ENCODE measurements around the gene CADPS2. TPM values are rescaled to one million over a fixed set of nuclear protein-coding genes. Genes with fewer than 3 reads are reported as not detected.

Gene CADPS2
- total RNA-seq, 1 donor from 2014 or later, result 12.5 TPM

DNA sequence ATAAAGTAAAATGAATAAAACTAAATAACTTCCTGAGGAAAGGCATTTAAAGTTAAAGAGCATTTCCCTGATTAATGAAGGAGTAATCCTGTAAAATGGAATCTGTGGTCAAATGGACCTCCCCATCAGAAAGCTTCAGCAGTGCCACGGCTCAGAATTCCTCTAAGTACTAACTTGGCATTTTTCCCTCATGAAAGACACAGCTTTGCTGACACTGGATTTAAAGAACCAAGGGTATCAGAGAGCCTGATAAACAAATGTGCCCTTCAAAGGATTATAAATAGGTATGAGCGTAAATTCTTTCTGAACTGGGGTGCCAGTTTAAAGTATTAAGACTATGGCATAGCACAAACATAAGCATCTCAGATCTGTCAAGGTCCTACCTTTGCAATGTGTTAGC lies 159.4 kb downstream of the CADPS2 start:
- Histone ChIP-seq H3K9me3 (ENCODE audit: control insufficient read depth in 3 of 3, low read length in 3 of 3) (no peaks in the 10 kb centered on the region), H3K4me3 (ENCODE audit: low read length in 3 of 3) (no peak overlapping the region), H3K9ac (ENCODE audit: low read depth in 1 of 3, low read length in 3 of 3) (no peak overlapping the region), H3K36me3 (ENCODE audit: control insufficient read depth in 3 of 3, insufficient read depth in 3 of 3, low read length in 3 of 3) (no peaks in the 10 kb centered on the region), H3K27me3 (ENCODE audit: control insufficient read depth in 3 of 3, insufficient read depth in 3 of 3, low read length in 3 of 3) (no peaks in the 10 kb centered on the region), H3K27ac (ENCODE audit: low read depth, low read length) (no peak overlapping the region), H3K4me1 (ENCODE audit: control insufficient read depth in 3 of 3, insufficient read depth in 3 of 3, low read length in 3 of 3) (no peaks in the 10 kb centered on the region)

DNA sequence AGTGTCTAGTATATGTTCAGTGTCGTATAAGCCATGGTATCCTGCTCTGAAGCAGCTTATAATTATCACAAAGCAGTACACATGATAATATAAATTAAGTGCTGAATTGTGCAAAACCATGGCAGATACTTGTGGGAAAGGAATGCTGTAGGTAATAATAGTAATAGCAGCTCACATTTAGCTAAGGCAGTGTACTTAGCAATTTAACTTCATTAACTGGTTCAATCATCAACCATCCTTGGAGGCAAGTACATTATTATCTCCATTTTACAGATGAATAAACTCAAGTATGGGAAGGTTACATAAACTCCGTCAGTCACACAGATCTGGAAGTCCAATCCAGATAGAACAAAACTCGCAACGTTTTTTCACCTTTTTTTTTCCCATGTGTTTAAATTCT lies 161.9 kb downstream of the CADPS2 start:
- no peaks in the 10 kb centered on the region for H3K36me3 ChIP-seq (ENCODE audit: control insufficient read depth in 3 of 3, insufficient read depth in 3 of 3, low read length in 3 of 3)
- H3K4me1 ChIP-seq (ENCODE audit: control insufficient read depth in 3 of 3, insufficient read depth in 3 of 3, low read length in 3 of 3), result no peaks in the 10 kb centered on the region
- H3K9me3 ChIP-seq (ENCODE audit: control insufficient read depth in 3 of 3, low read length in 3 of 3), result no peaks in the 10 kb centered on the region
- H3K27me3 ChIP-seq (ENCODE audit: control insufficient read depth in 3 of 3, insufficient read depth in 3 of 3, low read length in 3 of 3), result no peaks in the 10 kb centered on the region
- H3K9ac ChIP-seq (ENCODE audit: low read depth in 1 of 3, low read length in 3 of 3), result no peak overlapping the region
- H3K4me3 ChIP-seq (ENCODE audit: low read length in 3 of 3), result no peak overlapping the region
- no peak overlapping the region for H3K27ac ChIP-seq (ENCODE audit: low read depth, low read length)

GRCh38 chr7:122719010-122719578 lies 167.2 kb downstream of the CADPS2 start:
- Histone ChIP-seq H3K27ac (ENCODE audit: low read depth, low read length) (no peak overlapping the region), H3K4me3 (ENCODE audit: low read length in 3 of 3) (no peak overlapping the region), H3K9me3 (ENCODE audit: control insufficient read depth in 3 of 3, low read length in 3 of 3) (no peaks in the 10 kb centered on the region), H3K27me3 (ENCODE audit: control insufficient read depth in 3 of 3, insufficient read depth in 3 of 3, low read length in 3 of 3) (no peaks in the 10 kb centered on the region), H3K36me3 (ENCODE audit: control insufficient read depth in 3 of 3, insufficient read depth in 3 of 3, low read length in 3 of 3) (no peaks in the 10 kb centered on the region), H3K4me1 (ENCODE audit: control insufficient read depth in 3 of 3, insufficient read depth in 3 of 3, low read length in 3 of 3) (no peaks in the 10 kb centered on the region), H3K9ac (ENCODE audit: low read depth in 1 of 3, low read length in 3 of 3) (no peak overlapping the region)

DNA sequence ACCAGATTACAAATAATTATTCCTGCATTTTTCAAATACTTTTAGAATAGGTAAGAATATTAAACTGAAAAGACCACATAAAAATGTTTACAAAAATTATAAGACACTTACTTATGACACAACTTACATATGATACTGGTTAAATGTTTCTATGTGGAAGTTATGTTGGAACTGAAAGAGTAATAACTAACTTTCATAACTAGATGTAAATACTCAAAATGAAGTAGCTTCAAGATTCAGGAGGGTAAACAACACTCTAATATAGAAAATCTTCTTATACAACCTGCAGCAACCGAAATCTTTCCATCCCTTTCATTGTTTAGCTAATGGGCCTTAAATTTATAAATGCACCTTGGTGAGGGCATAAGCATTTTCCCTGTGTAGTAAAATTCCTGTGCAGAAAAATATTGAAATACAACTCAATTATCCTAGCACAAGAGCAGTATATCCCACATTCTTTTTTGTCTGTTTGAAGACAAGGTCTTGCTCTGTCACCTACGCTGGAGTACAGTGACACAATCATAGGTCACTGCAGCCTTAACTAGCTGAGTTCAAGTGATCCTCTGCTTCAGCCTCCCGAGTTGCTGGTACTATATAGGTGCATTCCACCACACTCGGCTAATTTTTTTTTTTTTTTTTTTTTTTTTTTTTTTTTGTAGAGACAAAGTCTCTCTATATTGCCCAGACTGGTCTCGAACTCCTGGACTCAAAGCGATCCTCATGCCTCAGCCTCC lies 168.7 kb downstream of the CADPS2 start:
- Histone ChIP-seq H3K36me3 (ENCODE audit: control insufficient read depth in 3 of 3, insufficient read depth in 3 of 3, low read length in 3 of 3) (no peaks in the 10 kb centered on the region), H3K9me3 (ENCODE audit: control insufficient read depth in 3 of 3, low read length in 3 of 3) (no peaks in the 10 kb centered on the region), H3K9ac (ENCODE audit: low read depth in 1 of 3, low read length in 3 of 3) (no peak overlapping the region), H3K4me3 (ENCODE audit: low read length in 3 of 3) (no peak overlapping the region), H3K27ac (ENCODE audit: low read depth, low read length) (no peak overlapping the region), H3K27me3 (ENCODE audit: control insufficient read depth in 3 of 3, insufficient read depth in 3 of 3, low read length in 3 of 3) (no peaks in the 10 kb centered on the region), H3K4me1 (ENCODE audit: control insufficient read depth in 3 of 3, insufficient read depth in 3 of 3, low read length in 3 of 3) (no peaks in the 10 kb centered on the region)

DNA sequence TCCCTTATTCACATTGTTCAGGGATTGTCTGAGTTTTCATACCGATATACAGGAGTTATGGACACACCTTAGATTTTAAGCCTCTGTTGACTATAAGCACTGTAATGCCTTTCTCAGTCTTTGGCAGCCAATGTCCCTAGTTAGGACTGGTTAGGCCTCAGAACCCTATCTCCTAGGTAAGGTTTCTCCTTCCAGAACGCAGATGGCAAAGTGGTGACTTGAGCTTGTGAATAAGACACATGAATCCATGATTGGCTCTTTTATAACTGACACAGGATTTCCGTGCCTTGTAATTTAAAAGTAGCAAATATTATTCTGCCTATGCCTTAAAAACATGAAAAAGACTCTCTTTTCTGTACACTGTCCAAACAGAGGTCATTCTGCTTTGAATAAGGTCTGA lies 171.1 kb downstream of the CADPS2 start:
- Histone ChIP-seq H3K27ac (ENCODE audit: low read depth, low read length) (no peak overlapping the region), H3K27me3 (ENCODE audit: control insufficient read depth in 3 of 3, insufficient read depth in 3 of 3, low read length in 3 of 3) (no peaks in the 10 kb centered on the region), H3K36me3 (ENCODE audit: control insufficient read depth in 3 of 3, insufficient read depth in 3 of 3, low read length in 3 of 3) (no peaks in the 10 kb centered on the region), H3K4me1 (ENCODE audit: control insufficient read depth in 3 of 3, insufficient read depth in 3 of 3, low read length in 3 of 3) (no peaks in the 10 kb centered on the region), H3K9me3 (ENCODE audit: control insufficient read depth in 3 of 3, low read length in 3 of 3) (no peaks in the 10 kb centered on the region), H3K9ac (ENCODE audit: low read depth in 1 of 3, low read length in 3 of 3) (no peak overlapping the region), H3K4me3 (ENCODE audit: low read length in 3 of 3) (no peak overlapping the region)

DNA sequence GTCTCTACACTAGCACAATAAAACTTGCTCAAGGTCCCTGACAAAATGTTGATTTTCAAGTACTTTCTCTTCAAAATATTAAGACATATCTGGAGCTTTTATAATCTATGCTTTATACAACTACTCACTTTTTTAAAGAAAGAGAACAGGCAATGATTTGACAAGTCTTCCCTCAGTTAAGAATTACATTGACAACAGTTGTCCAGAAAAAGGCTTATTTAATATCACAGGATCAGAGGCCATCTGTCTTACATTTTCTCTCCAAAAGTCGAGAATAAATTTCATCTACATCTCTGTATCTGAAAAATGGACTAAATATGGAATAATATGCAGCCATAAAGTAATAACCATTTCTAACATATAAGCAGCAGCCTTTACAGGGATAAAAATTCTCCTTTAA lies 175.3 kb downstream of the CADPS2 start:
- no peak overlapping the region for H3K9ac ChIP-seq (ENCODE audit: low read depth in 1 of 3, low read length in 3 of 3)
- no peaks in the 10 kb centered on the region for H3K9me3 ChIP-seq (ENCODE audit: control insufficient read depth in 3 of 3, low read length in 3 of 3)
- H3K27me3 ChIP-seq (ENCODE audit: control insufficient read depth in 3 of 3, insufficient read depth in 3 of 3, low read length in 3 of 3), result no peaks in the 10 kb centered on the region
- no peaks in the 10 kb centered on the region for H3K36me3 ChIP-seq (ENCODE audit: control insufficient read depth in 3 of 3, insufficient read depth in 3 of 3, low read length in 3 of 3)
- no peak overlapping the region for H3K27ac ChIP-seq (ENCODE audit: low read depth, low read length)
- no peak overlapping the region for H3K4me3 ChIP-seq (ENCODE audit: low read length in 3 of 3)
- no peaks in the 10 kb centered on the region for H3K4me1 ChIP-seq (ENCODE audit: control insufficient read depth in 3 of 3, insufficient read depth in 3 of 3, low read length in 3 of 3)

DNA sequence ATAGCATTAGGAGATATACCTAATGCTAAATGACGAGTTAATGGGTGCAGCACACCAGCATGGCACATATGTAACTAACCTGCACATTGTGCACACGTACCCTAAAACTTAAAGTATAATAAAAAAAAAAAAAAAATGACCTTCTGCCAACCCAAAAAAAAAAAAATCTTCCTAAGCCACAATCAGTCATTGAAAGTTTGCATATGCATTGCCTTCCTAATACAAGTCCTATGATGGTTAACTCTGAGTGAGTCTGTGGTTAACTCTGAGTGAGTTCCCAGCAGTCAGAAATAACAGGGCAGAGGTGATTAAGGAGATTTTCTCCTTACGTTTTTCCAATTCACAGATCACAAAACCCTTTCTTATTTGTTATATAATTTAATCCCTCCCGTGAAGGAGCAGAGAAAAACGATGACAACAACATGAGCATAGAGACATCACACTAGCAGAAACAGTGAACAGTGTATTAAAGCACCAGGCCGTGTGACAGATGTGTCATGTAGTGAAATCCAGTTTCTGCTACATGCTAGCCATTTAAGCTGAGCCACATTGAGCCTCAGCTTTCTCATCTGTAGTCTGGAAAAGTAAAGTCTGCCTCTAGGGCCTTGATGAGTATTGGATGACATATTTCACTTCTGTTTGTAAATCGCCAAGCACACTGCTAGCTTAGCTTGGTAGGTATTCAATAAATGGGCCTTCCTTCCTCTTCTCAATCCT lies 176.2 kb downstream of the CADPS2 start:
- Histone ChIP-seq H3K4me1 (ENCODE audit: control insufficient read depth in 3 of 3, insufficient read depth in 3 of 3, low read length in 3 of 3) (no peaks in the 10 kb centered on the region), H3K36me3 (ENCODE audit: control insufficient read depth in 3 of 3, insufficient read depth in 3 of 3, low read length in 3 of 3) (no peaks in the 10 kb centered on the region), H3K9ac (ENCODE audit: low read depth in 1 of 3, low read length in 3 of 3) (no peak overlapping the region), H3K27ac (ENCODE audit: low read depth, low read length) (no peak overlapping the region), H3K27me3 (ENCODE audit: control insufficient read depth in 3 of 3, insufficient read depth in 3 of 3, low read length in 3 of 3) (no peaks in the 10 kb centered on the region), H3K4me3 (ENCODE audit: low read length in 3 of 3) (no peak overlapping the region), H3K9me3 (ENCODE audit: control insufficient read depth in 3 of 3, low read length in 3 of 3) (no peaks in the 10 kb centered on the region)

DNA sequence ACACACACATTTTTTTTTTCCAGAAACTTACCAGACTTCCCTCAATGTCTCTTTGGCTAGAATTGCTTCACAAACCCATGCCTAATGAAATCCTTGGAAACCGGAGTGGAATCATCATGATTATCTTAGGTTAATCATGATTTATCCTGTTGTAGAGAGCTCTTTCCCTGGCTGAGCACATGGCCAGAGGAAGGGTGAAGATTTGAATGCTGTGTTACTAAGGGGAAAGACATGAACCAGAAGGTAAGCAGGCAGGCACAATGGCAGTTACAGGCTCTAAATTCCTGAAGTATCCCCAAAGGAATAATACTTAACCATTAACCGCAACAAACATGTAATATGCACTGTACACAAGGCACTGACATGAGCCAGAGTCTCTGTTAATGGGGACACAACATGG lies 179.4 kb downstream of the CADPS2 start:
- Histone ChIP-seq H3K9ac (ENCODE audit: low read depth in 1 of 3, low read length in 3 of 3) (no peak overlapping the region), H3K27me3 (ENCODE audit: control insufficient read depth in 3 of 3, insufficient read depth in 3 of 3, low read length in 3 of 3) (no peaks in the 10 kb centered on the region), H3K4me3 (ENCODE audit: low read length in 3 of 3) (no peak overlapping the region), H3K27ac (ENCODE audit: low read depth, low read length) (no peak overlapping the region), H3K4me1 (ENCODE audit: control insufficient read depth in 3 of 3, insufficient read depth in 3 of 3, low read length in 3 of 3) (no peaks in the 10 kb centered on the region), H3K9me3 (ENCODE audit: control insufficient read depth in 3 of 3, low read length in 3 of 3) (no peaks in the 10 kb centered on the region), H3K36me3 (ENCODE audit: control insufficient read depth in 3 of 3, insufficient read depth in 3 of 3, low read length in 3 of 3) (no peaks in the 10 kb centered on the region)

DNA sequence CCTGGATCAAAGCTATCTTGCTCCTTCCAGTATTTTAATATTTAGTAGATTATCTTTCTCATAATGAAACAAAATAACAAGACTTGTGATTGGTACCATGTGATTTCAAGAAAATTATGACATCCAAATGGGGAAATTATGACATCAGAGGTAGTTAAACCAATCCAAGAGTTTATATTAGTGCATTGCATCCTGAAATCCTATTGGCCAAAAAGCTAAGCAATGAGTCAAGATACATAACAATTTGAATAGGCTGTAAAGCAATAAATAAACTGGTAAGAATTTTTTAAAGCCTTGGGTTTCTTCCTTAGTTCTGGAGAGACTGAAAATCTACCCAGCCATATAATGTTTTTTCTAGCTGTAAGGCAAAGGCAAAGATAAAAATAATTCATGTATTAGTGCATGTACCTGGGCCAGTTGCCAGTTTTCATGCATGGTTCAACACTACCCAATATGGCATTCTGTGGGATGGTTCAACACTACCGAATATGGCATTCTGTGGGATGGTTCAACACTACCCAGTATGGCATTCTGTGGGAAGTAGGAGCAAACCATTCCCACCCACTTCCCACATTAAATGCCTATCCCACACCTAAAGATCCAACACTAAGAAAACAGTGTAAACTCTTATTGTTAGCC lies 183.3 kb downstream of the CADPS2 start, which contains the start of gene RNF148:
TSS of gene RNF148 (minus strand) at position 51 of the 639 bp plus-strand sequence. CDS start 172 bp downstream, outside the sequence.
- Histone ChIP-seq H3K9me3 (ENCODE audit: control insufficient read depth in 3 of 3, low read length in 3 of 3) (no peaks in the 10 kb centered on the region), H3K36me3 (ENCODE audit: control insufficient read depth in 3 of 3, insufficient read depth in 3 of 3, low read length in 3 of 3) (no peaks in the 10 kb centered on the region), H3K27me3 (ENCODE audit: control insufficient read depth in 3 of 3, insufficient read depth in 3 of 3, low read length in 3 of 3) (no peaks in the 10 kb centered on the region), H3K9ac (ENCODE audit: low read depth in 1 of 3, low read length in 3 of 3) (no peak within 1 kb of the TSS), H3K4me3 (ENCODE audit: low read length in 3 of 3) (no peak within 1 kb of the TSS), H3K4me1 (ENCODE audit: control insufficient read depth in 3 of 3, insufficient read depth in 3 of 3, low read length in 3 of 3) (no peaks in the 10 kb centered on the region), H3K27ac (ENCODE audit: low read depth, low read length) (no peak within 1 kb of the TSS)

DNA sequence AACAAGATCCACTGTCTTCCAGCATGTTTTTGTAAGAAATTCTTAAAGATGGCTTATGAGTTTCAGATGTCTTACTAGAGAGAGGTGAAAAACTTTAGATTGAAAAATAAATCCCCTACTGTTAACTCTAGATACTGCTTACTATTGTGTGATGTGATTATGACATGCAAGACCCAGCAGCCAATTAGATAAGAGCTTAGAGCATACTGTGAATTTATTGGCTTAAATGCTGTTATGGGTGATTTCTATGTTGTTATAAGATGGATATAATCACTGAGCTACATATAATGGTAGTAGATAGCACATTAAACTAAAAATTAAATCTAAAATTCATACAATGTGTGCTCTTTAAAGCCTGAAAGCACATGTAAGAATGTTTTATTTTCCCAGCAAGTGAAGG lies 187.2 kb downstream of the CADPS2 start, which contains the start of gene RNF133:
TSS of gene RNF133 (minus strand) at position 101 of the 400 bp plus-strand sequence. CDS start 199 bp downstream, outside the sequence.
- H3K36me3 ChIP-seq (ENCODE audit: control insufficient read depth in 3 of 3, insufficient read depth in 3 of 3, low read length in 3 of 3), result no peaks in the 10 kb centered on the region
- H3K27me3 ChIP-seq (ENCODE audit: control insufficient read depth in 3 of 3, insufficient read depth in 3 of 3, low read length in 3 of 3), result no peaks in the 10 kb centered on the region
- no peak within 1 kb of the TSS for H3K27ac ChIP-seq (ENCODE audit: low read depth, low read length)
- no peaks in the 10 kb centered on the region for H3K4me1 ChIP-seq (ENCODE audit: control insufficient read depth in 3 of 3, insufficient read depth in 3 of 3, low read length in 3 of 3)
- no peaks in the 10 kb centered on the region for H3K9me3 ChIP-seq (ENCODE audit: control insufficient read depth in 3 of 3, low read length in 3 of 3)
- H3K9ac ChIP-seq (ENCODE audit: low read depth in 1 of 3, low read length in 3 of 3), result no peak within 1 kb of the TSS
- no peak within 1 kb of the TSS for H3K4me3 ChIP-seq (ENCODE audit: low read length in 3 of 3)

All from skeletal muscle tissue (tissue), 4 donors.